ENCODE measurements around the gene PAK5.

PAK5 gene

GRCh38 chr20:9508696-9509178 lies 330.1 kb downstream of the PAK5 start:
- no peaks in the 10 kb centered on the region for H3K27me3 ChIP-seq
- H3K9me3 ChIP-seq: no peaks in the 10 kb centered on the region
- H3K4me3 ChIP-seq (ENCODE audit: low read depth, low read length): no peak overlapping the region
- no peaks in the 10 kb centered on the region for H3K36me3 ChIP-seq
- peaks cover 3% of the 10 kb centered on the region; the same call in 1 of the 2 replicates for H3K4me1 ChIP-seq
- TF ChIP-seq CTCF (IDR thresholded peaks at IDR 0.05; ENCODE audit: low read depth, low read length): no peak
- DNase-seq: no peak

DNA sequence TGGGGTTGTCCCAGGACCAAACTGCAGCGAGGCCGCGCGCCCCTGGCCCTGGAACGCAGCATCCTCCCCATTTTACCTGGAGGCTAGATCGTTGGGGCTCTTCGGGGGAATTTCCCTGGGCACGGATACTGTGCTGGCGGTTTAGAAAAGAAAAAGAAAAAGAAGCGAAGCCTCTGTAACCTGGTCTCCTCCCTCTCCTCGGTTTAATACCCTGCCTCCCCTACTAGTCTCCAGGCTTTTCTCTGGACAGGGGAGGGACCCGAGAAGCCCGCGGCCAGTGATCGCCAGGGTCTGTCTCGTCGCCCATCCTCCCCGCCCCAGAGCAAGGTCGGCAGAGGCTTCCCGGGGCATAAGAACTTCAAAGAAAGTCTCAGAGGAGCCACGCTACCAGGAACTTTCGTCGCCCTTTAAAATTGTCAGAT lies 330.6 kb downstream of the PAK5 start:
- TF ChIP-seq CTCF (IDR thresholded peaks at IDR 0.05; ENCODE audit: low read depth, low read length): no peak
- DNase-seq: no peak
- Histone ChIP-seq H3K4me3 (ENCODE audit: low read depth, low read length) (no peak overlapping the region), H3K27me3 (no peaks in the 10 kb centered on the region), H3K9me3 (no peaks in the 10 kb centered on the region), H3K36me3 (no peaks in the 10 kb centered on the region), H3K4me1 (no peaks in the 10 kb centered on the region)

GRCh38 chr20:9507544-9508239 lies 331.2 kb downstream of the PAK5 start:
- no peaks in the 10 kb centered on the region for H3K27me3 ChIP-seq
- H3K4me3 ChIP-seq (ENCODE audit: low read depth, low read length): no peak overlapping the region
- no peaks in the 10 kb centered on the region for H3K4me1 ChIP-seq
- no peaks in the 10 kb centered on the region for H3K36me3 ChIP-seq
- no peak for TF ChIP-seq CTCF (IDR thresholded peaks at IDR 0.05; ENCODE audit: low read depth, low read length)
- no peaks in the 10 kb centered on the region for H3K9me3 ChIP-seq
- DNase-seq: no peak

DNA sequence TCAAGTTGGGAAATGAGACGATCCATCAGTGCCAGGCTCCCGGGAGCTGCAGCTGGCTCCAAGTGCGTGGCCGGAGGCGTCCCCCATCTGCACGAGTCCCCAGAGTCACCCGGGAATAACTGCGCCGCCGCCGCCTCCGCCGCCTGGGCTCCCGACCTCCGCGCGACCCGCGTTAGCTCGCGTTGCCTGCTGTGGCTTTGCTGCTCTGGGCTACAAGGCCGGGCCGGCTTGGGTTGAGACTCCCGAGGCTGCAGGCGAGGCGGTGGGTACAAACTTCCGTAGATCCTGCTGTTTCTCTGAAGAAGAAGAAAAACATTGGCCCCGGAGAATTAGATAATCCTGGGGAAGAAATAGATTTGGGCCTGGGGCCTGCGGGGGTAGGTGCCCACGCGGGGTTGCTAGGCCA lies 331.9 kb downstream of the PAK5 start:
- no peaks in the 10 kb centered on the region for H3K9me3 ChIP-seq
- H3K4me3 ChIP-seq (ENCODE audit: low read depth, low read length): no peak overlapping the region
- no peaks in the 10 kb centered on the region for H3K4me1 ChIP-seq
- no peak for TF ChIP-seq CTCF (IDR thresholded peaks at IDR 0.05; ENCODE audit: low read depth, low read length)
- DNase-seq: no peak
- no peaks in the 10 kb centered on the region for H3K36me3 ChIP-seq
- H3K27me3 ChIP-seq: no peaks in the 10 kb centered on the region

DNA sequence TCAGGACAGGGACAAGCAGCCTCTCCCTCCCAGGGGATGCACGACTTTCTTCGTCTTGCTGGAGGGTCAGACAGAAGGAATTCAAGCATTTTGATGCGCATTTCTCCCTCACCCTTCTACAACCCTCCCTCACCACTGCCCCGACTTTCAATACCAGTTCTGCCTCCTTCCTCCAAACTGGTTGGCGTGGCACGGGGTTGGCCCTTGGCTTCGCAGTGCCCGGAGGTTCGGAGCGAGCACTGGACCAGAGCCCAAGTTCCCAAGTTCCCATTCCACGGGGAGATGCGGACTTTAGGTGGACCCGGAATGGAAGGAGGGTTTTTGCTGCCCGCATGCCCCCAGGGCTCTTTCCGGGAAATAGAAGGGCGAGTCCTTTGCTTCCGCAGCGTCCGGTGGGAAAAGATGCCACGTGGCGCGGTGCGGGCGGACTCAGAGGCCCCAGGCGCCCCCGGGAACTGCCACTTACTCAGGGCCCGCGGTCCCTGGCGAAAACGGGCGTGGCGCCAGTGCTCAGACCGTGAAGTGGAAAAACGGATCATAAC lies 332.5 kb downstream of the PAK5 start:
- H3K27me3 ChIP-seq: no peaks in the 10 kb centered on the region
- H3K4me1 ChIP-seq: no peaks in the 10 kb centered on the region
- H3K36me3 ChIP-seq: no peaks in the 10 kb centered on the region
- H3K9me3 ChIP-seq: no peaks in the 10 kb centered on the region
- DNase-seq: no peak
- H3K4me3 ChIP-seq (ENCODE audit: low read depth, low read length): no peak overlapping the region
- no peak for TF ChIP-seq CTCF (IDR thresholded peaks at IDR 0.05; ENCODE audit: low read depth, low read length)

DNA sequence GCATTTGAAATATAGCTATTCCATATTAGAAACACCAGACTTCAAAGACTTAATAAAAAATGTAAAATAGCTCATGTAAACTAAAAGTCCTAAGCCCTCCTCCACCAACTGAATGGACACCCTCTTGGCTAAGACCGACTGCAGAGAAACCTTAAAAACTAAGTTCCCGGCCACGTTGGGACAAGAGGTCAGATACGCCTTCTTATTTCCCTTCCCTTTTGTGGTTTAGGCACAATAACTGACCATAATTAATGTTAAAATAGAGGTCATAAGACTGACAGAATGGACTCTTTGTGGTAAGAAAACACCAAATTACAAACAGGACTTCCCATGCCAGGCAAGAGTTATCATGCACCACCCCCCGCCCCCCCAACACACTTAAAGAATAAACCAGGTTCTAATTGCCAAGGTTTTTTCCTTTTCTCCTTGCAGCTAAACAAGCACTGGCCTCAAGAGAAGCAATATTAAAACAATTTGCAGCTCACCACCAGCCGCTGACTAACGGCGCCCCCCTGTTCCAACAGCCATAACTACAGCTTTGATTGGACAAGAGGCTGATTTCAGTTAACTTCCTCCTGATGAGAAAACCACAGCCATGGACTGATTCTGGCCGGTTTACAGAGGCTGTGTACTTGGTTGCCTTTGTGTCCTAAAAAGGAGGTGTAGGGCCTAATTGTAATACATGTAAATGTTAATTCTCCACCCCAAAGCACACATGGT lies 335.2 kb downstream of the PAK5 start:
- DNase-seq: peak; percentile 37
- TF ChIP-seq CTCF (IDR thresholded peaks at IDR 0.05; ENCODE audit: low read depth, low read length): peak; percentile 53
- no peaks in the 10 kb centered on the region for H3K27me3 ChIP-seq

More for the DNA sequence above, 335.2 kb downstream of the PAK5 start:
- Histone ChIP-seq H3K4me3 (ENCODE audit: low read depth, low read length) (no peak overlapping the region), H3K4me1 (no peaks in the 10 kb centered on the region), H3K36me3 (no peaks in the 10 kb centered on the region), H3K9me3 (no peaks in the 10 kb centered on the region)
